Measurements from ENCODE around the gene WDR5B. TPM values are rescaled to one million over a fixed set of nuclear protein-coding genes. Genes with fewer than 3 reads are reported as not detected.

The WDR5B gene
- total and polyA plus RNA-seq, 2 donors (not counting 3 experiments of a cell fraction or from before 2014, with no cell fraction given): 1.8 to 3.7 TPM

DNA sequence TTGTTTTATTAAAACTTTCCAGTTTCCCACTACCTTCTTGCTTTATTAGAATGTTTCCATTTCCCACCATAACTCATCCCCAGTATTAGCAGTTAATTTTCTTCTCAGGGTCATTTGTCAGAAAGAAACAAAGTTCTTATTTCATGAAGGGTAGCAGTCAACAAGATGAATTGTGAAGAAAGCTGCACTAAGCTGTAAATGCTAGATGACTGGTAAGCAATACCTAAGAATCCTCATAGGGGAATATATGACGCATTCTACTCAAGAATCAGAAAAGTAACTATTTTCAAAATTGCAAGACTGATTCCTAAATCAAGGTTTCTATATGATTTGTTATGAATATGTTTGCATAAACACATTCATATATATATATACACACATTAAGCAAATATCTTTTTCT is 48.8 kb upstream of the WDR5B start:
- peaks cover 2 to 5% of the 10 kb centered on the region in 2 experiments for H3K36me3 ChIP-seq (ENCODE audit: control insufficient read depth in 2 of 2, extremely low read depth in 1 of 2, insufficient read depth in 2 of 2, low read length in 2 of 2)
- FAIRE-seq: no peak
- no peak overlapping the region for H3K9ac ChIP-seq (replicated peaks; ENCODE audit: extremely low read depth, insufficient read depth, low read length)
- H3K27ac ChIP-seq (ENCODE audit: insufficient read depth, low read depth, low read length): no peak overlapping the region
- ChIA-PET CTCF (interaction anchor here (0.9 to 1.5 kb wide), 3 partner anchors 18 to 215 kb away, joined by 3 to 4 read pairs (median 3); no protein-coding TSS in a partner anchor), POLR2A (no interaction called here)
- peaks cover 29% of the 10 kb centered on the region for H3K79me2 ChIP-seq (ENCODE audit: control insufficient read depth, insufficient read depth, low read length)
- no peak for DNase-seq (ENCODE audit: low read depth, low spot score)
- no peak overlapping the region for H3K4me3 ChIP-seq (replicated peaks in 1 of 3; ENCODE audit: insufficient read depth in 1 of 3, low read depth in 1 of 3, low read length in 3 of 3)
- TF ChIP-seq, protein P1, sequence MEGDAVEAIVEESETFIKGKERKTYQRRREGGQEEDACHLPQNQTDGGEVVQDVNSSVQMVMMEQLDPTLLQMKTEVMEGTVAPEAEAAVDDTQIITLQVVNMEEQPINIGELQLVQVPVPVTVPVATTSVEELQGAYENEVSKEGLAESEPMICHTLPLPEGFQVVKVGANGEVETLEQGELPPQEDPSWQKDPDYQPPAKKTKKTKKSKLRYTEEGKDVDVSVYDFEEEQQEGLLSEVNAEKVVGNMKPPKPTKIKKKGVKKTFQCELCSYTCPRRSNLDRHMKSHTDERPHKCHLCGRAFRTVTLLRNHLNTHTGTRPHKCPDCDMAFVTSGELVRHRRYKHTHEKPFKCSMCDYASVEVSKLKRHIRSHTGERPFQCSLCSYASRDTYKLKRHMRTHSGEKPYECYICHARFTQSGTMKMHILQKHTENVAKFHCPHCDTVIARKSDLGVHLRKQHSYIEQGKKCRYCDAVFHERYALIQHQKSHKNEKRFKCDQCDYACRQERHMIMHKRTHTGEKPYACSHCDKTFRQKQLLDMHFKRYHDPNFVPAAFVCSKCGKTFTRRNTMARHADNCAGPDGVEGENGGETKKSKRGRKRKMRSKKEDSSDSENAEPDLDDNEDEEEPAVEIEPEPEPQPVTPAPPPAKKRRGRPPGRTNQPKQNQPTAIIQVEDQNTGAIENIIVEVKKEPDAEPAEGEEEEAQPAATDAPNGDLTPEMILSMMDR (IDR thresholded peaks at IDR 0.05; ENCODE audit: extremely low read depth in 1 of 2, insufficient read depth in 1 of 2, low read depth in 1 of 2, low read length in 2 of 2): no peak
- TF ChIP-seq POLR2AphosphoS5 (IDR thresholded peaks at IDR 0.05; ENCODE audit: insufficient read depth, low read depth, low read length) (no peak), MAX (IDR thresholded peaks at IDR 0.05; ENCODE audit: insufficient read depth, insufficient read length) (no peak), POLR2A (IDR thresholded peaks at IDR 0.05; ENCODE audit: low read depth, low read length) (no peak), EZH2 (IDR thresholded peaks at IDR 0.05; ENCODE audit: borderline replicate concordance, low read depth, low read length, severe bottlenecking) (no peak), FOS (IDR thresholded peaks at IDR 0.05; ENCODE audit: borderline replicate concordance, insufficient read depth, low read length) (no peak), MYC (IDR thresholded peaks at IDR 0.05; ENCODE audit: low read depth, low read length) (no peak), GATA2 (IDR thresholded peaks at IDR 0.05; ENCODE audit: insufficient read depth, insufficient read length, low read depth, low read length) (no peak), JUN (IDR thresholded peaks at IDR 0.05; ENCODE audit: borderline replicate concordance, insufficient read depth, insufficient read length, low read depth) (no peak)
- H3K4me2 ChIP-seq (ENCODE audit: insufficient read depth, low read length): no peak overlapping the region
- no peak overlapping the region for H2AFZ ChIP-seq (ENCODE audit: low read depth, low read length)
- intact Hi-C loops (cut with micrococcal nuclease) (no loop called here), dilution Hi-C loops (cut with MboI; ENCODE audit: extremely low pct_ligation_motif_present, low sequenced_read_pairs) (no loop called here)
- H3K9me1 ChIP-seq (replicated peaks; ENCODE audit: control insufficient read depth, extremely low read depth, insufficient read depth, low read length): no peaks in the 10 kb centered on the region
- no peaks in the 10 kb centered on the region for H3K27me3 ChIP-seq (ENCODE audit: control insufficient read depth in 2 of 2, insufficient read depth in 2 of 2, low read length in 2 of 2)
- H3K4me1 ChIP-seq (ENCODE audit: control insufficient read depth, extremely low read depth, insufficient read depth, low read length): no peaks in the 10 kb centered on the region
- no peaks in the 10 kb centered on the region for H4K20me1 ChIP-seq (replicated peaks; ENCODE audit: control insufficient read depth, extremely low read depth, insufficient read depth, low read length)
- no TSS peak for BruUV-seq (replicated peaks)
- H3K9me3 ChIP-seq (replicated peaks; ENCODE audit: control insufficient read depth, insufficient read depth, low read length): no peaks in the 10 kb centered on the region

Data from endothelial cell of umbilical vein (primary cell).